GM19455 (cell line): Measurements from ENCODE around the gene SBNO2.

Source experiments
- ATAC-seq: cut with Tn5 transposase; IDR thresholded peaks from one replicate; pipeline ENCODE4 v1.9.1; 2021; ENCODE audit not compliant: unreplicated experiment

Gene SBNO2

DNA sequence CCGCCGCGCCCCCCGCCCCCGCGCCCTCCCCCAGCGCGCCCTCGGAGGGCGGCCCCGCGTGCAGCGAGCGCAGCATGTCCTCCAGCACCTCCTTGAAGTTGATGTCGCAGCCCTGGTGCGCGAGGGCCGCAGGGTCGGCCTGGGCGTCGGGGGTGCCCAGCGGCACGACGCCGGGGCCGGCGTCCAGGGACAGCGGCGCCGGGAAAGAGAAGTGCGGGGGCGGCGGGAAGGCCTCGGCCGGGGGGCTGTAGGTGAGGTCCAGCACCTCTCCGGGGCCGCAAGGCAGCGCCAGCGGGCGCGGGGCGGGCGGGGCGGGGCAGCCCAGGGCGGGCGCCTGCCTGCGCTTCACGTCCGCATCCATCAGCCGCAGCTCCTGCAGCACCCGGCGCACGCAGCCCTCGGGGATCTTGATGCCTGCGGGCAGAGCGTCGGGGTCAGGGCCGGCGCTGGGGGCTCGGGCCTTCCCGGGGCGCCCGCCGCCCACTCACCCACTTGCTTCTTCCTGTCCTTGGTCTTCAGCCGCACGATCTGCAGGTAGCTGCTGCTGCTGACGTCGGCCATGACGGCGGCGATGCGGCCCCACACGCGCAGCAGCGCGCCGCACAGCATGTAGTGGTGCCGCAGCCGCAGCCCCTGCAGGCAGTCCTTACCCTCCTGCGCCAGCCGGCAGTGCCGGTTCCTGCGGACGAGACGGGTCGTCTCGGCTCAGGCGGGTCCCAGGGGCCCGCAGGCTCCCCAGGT, 65.6 kb downstream of the SBNO2 start:
- ATAC-seq: no peak

- ATAC-seq: no peak
Observed at GRCh38 chr19:1107661-1108261, 66.3 kb downstream of the SBNO2 start.

- no peak for ATAC-seq
Observed at GRCh38 chr19:1106841-1107660, 67.0 kb downstream of the SBNO2 start.

DNA sequence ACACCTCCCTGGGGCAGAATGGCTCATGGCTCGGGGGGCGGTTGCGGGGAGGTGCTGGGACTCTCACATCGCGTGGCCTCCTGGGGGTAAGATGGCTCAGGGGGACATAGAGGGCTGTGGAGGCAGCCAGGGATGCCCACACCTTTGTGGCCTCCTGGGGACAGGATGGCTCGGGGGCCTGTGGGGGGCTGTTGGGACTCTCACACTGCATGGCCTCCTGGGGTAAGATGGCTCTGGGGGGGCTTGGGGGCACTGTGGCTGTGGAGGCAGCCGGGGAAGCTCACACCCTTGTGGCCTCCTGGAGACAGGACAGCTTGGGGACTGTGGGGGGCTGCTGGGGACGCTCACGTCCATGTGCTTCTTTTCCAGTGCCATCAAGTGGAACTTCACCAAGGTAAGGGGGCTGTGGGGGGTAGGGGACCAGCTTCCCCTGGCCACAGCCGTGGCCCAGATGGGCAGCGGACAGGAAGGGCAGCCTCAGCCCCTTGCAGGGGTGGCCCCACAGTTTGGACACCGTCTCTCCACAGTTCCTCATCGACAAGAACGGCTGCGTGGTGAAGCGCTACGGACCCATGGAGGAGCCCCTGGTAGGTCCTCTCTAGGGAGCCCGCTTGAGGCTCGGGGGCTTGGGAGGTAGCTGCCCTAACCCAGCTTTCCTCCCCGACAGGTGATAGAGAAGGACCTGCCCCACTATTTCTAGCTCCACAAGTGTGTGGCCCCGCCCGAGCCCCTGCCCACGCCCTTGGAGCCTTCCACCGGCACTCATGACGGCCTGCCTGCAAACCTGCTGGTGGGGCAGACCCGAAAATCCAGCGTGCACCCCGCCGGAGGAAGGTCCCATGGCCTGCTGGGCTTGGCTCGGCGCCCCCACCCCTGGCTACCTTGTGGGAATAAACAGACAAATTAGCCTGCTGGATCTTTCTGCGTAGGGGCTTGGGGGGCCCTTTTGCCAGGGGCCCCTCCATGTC, 67.9 kb downstream of the SBNO2 start:
- ATAC-seq: no peak

DNA sequence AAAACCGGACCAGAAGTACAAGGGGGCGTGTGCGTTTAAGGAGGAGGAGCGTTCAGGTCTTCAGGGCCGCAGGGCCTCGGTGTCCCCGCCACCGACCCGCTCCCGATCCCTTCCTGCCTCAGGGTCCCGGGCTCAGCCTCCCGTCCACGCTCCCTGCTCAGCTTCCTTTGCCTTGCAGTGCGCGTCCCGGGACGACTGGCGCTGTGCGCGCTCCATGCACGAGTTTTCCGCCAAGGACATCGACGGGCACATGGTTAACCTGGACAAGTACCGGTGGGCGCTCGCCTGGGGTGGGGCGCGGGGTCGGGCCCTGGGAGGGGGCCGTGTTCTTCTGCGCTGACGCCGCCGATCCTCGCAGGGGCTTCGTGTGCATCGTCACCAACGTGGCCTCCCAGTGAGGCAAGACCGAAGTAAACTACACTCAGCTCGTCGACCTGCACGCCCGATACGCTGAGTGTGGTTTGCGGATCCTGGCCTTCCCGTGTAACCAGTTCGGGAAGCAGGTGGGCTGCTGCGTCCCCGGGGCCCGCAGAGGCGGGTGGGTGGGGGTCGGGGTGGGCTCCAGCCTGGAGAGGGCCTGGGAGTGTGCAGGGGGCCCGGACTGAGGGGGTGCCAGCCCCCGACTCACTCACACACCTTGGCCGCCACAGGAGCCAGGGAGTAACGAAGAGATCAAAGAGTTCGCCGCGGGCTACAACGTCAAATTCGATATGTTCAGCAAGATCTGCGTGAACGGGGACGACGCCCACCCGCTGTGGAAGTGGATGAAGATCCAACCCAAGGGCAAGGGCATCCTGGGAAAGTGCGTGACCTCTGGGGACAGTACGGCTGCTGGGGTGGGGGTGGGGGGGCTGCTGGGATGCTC, 68.8 kb downstream of the SBNO2 start:
- ATAC-seq: no peak

DNA sequence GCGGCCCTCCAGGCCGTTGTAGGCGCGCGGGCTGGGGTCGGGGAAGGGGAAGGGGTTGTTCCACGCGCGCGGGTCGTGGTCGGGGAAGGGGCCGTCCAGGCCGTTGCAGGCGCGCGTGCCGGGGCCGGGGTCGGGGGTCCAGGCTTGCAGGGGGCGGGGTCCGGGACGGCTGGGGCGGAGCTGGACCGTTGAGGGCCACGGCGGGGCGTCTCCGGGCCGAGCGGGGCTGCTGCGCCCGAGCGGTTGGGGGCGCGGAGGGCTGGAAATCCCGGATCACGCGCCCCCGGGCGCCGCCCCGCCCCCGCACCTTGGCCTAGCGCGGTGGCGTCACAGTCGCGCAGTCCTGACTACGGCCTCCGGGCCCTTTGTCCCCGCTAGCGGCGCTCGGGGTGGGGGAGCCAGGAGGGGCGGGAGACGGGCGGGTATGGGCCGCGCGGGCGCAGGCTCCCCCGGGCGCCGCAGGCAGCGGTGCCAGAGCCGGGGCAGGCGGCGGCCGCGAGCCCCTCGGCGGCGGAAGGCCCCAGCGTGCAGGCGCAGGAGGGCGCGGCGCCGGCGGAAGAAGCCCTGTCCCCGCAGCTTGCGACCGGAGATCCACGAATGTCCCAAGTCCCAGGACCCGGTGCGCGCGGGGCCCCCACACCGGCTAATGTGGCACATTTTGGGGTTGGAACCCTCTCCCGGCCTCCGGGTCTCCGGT, 69.6 kb downstream of the SBNO2 start:
- ATAC-seq: peak; percentile 35

GRCh38 chr19:1103708-1104310, 70.3 kb downstream of the SBNO2 start, which contains the start of gene GPX4:
TSS of gene GPX4 (plus strand) at chr19:1103994. CDS start at chr19:1104044, 50 bp downstream.
- peak; percentile 62 for ATAC-seq

GRCh38 chr19:1103132-1103707, 70.8 kb downstream of the SBNO2 start:
- ATAC-seq: no peak

DNA sequence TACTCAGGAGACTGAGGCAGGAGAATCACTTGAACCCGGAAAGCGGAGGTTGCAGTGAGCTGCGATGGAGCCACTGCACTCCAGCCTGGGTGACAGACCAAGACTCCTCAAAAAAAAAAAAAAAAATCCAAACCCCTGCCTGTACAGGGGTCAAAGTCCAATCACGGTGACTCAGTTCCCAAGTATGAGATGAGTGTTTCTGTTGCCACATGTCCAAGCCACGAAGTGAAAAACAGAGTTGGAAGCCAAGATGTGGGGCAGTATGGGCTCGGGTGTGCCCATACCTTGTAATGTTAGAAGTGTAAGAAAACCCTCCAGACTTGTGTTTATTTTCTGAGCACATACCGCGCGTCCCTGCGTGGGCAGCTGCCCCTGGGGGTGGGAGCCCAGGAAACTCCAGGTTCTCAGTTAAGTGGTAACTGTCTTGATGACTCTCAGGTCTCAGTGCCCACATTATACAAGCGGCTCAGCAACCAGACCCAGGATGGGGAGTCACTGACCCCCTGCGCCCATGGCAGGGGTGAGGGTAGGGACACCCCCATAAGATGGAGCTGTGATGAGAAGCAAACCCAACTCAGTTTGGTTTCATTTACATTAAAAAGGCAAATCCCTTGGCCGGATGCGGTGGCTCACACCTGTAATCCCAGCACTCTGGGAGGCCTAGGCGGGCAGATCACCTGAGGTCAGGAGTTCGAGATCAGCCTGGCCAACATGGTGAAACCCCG, 71.5 kb downstream of the SBNO2 start:
- ATAC-seq: no peak

DNA sequence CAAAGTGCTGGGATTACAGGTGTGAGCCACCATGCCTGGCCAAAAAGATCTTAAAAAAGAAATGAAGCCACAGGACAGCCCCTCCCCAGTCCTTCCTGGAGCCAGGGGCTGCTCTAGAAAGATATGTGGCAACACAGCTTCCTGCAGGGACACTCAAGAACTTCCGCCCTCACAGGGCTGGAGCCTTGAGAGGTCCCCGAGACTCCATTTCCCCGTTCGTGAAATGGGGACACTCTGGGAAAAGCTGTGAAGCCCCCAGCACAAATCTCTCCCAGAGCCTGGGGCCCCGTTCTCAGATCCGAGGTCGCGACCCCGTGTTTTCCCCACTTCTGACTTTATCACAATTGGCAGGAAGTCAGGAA, 72.8 kb downstream of the SBNO2 start:
- no peak for ATAC-seq

DNA sequence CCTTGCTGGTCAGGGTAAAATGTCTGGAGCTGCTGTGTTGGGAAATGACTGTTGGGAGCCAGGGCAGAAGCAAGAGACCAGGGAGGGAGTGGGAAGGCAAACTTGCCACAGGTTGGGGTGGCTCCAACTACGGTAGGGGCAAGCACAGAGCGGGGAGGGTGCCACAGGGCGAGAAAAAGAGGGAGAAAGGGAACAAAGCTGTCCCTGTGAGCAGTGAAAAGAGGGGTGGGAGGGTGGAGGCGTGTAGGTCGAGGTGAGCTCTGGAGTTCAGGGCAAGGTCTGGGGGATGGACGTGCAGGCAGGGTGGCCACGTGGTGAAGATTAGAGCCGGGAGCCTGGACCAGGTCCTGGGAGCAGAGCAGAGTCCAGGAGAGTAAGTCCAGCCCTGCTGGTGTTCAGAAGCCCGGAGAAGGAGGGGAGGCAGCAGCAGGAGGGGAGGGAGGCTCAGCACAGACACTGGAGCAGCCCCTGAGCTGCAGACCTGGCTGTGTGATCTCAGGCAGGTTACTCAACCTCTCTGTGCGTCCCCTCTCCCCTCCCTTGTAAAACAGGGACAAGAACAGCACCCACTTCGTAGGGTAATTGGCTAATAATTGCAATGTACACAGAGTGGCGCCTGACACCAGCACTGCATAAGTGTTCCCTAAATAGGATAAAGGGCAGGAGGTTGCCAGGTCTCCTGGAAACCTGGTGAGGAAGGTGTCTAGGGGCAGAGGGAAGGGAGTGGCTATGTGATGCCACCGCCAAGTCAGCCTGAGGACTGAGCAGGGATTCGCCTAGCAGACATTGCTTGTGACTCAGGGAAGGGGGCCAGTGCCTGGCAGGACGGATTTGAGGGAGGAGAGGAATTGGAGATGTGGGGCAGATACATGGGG, 75.7 kb downstream of the SBNO2 start:
- ATAC-seq: no peak

- no peak for ATAC-seq
Observed at GRCh38 chr19:1097810-1098176, 76.3 kb downstream of the SBNO2 start.

GRCh38 chr19:1094978-1095701, 78.9 kb downstream of the SBNO2 start, which contains the start of gene POLR2E:
TSS of gene POLR2E (minus strand) at chr19:1095375. CDS start at chr19:1095315, 60 bp downstream.
- ATAC-seq: no peak

DNA sequence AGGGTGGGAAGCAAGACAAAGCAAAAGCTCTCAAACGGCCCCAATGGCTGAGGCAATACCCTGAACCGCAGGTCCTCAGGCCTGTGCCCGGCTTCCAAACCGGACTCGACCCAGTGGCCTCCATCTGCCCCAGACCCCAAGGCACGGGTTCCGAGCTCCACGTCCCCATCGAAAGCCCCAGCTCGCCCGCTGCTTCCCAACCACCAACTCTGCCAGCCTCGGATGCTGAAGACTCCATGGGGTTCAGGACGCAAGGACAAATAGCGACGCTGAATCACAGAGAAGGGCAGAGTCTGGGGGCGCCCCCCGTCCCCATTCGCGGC, 79.5 kb downstream of the SBNO2 start:
- ATAC-seq: no peak

DNA sequence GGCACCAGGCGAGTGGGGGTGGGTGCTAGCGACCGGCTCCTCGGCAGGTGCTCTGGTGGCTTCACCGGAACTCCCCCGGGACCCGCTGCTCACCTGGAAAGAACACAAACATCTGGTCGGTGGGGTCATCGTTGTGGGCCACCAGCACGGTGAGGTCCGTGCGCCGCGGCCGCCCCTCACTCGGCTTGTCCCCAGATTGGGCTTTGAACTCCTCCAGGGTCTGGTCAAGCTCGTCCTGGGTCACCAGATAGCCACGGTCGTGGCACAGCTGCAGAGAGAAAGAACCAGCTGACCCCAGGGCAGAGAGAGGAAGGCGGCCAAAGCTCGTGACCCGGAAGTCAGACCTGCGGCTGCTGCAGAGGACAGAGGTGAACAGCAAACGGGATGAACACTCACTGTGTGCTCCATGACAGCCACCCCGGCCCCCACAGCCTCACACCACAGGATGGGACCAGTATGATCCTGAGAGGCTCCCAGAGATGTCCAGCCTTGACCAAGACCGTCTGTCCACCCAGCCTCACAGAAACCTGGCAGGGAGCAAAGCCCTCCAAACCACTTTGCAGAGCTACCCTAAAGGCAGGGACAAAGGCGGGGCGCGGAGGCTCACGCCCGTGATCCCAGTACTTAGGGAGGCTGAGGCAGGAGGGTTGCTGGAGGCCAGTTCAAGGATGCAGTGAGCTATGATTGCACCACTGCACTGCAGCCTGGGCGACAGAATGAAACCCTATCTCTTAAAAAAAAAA, 80.1 kb downstream of the SBNO2 start:
- no peak for ATAC-seq

DNA sequence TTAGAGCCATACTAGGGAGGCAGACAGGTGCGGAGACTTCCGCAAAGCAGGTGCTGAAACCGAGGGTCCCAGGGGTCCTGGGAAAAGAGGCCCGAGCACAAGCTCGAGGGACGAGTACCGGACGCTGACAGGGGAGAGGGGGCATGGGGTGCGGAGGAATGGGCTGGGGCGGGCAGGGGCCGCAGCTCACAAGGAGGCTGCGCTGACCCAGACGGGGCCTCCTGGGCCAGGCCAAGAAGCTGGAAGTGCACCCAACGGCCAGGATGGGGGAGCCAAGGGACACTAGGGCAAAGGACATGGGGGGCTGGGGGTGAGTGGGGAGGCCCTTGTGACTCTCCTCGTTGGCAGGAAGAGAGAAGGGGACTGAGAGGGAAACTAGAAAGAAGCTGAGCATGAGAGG, 80.7 kb downstream of the SBNO2 start:
- no peak for ATAC-seq
